ENCODE data around the gene DLEC1.

DNA sequence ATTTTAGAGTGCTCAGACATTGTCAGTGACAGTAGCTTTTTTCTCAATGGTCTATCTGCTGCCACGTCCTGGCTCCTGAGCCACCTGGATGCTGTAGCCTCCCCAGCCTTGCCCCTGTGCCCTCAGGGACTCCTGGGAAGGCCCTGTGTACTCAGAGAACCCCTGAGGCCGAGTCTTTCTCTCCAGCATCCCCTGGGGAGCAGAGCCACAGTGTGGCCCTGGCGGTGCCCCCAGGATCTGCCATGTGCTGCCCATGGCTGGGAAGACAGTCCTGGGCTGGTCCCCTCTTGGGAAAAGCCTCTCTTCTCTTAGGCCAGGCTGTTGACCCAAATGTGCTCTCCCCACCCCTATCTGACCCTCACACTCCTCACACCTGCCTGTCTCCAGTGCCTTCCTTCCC is 104.5 kb downstream of the DLEC1 start:
- no peak for TF ChIP-seq POLR2A (IDR thresholded peaks at IDR 0.05; ENCODE audit: low read depth, low read length)
- TF ChIP-seq, protein P1, sequence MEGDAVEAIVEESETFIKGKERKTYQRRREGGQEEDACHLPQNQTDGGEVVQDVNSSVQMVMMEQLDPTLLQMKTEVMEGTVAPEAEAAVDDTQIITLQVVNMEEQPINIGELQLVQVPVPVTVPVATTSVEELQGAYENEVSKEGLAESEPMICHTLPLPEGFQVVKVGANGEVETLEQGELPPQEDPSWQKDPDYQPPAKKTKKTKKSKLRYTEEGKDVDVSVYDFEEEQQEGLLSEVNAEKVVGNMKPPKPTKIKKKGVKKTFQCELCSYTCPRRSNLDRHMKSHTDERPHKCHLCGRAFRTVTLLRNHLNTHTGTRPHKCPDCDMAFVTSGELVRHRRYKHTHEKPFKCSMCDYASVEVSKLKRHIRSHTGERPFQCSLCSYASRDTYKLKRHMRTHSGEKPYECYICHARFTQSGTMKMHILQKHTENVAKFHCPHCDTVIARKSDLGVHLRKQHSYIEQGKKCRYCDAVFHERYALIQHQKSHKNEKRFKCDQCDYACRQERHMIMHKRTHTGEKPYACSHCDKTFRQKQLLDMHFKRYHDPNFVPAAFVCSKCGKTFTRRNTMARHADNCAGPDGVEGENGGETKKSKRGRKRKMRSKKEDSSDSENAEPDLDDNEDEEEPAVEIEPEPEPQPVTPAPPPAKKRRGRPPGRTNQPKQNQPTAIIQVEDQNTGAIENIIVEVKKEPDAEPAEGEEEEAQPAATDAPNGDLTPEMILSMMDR (conservative IDR thresholded peaks at IDR 0.05; ENCODE audit: low read depth, low read length), result no peak
- TF ChIP-seq MXI1 (IDR thresholded peaks at IDR 0.05; ENCODE audit: borderline replicate concordance, low read depth, low read length), result no peak
- TF ChIP-seq RCOR1 (IDR thresholded peaks at IDR 0.05; ENCODE audit: insufficient replicate concordance, low read length), result no peak
- no peak for TF ChIP-seq NFE2L2 (IDR thresholded peaks at IDR 0.05; ENCODE audit: low read depth, low read length)
- TF ChIP-seq RAD21 (IDR thresholded peaks at IDR 0.05; ENCODE audit: low read length), result no peak
